GM12874 (cell line): ENCODE data around the gene ZBTB20.

Experiments
- CTCF ChIP-seq: IDR thresholded peaks from 2 replicates; pipeline ENCODE4 v1.5.1; 2011; ENCODE audit warnings: low read depth, mild to moderate bottlenecking, control low read depth, low read length, moderate library complexity; ENCODE audit not compliant: insufficient read depth

The ZBTB20 gene

GRCh38 chr3:114792159-114792918 lies 354.7 kb downstream of the ZBTB20 start:
- TF ChIP-seq CTCF = no peak

- TF ChIP-seq CTCF = no peak
These were observed 356.3 kb downstream of the ZBTB20 start for GRCh38 chr3:114790752-114791151.

GRCh38 chr3:114789803-114790202 lies 357.3 kb downstream of the ZBTB20 start:
- no peak for TF ChIP-seq CTCF

- TF ChIP-seq CTCF = no peak
These were observed 371.7 kb downstream of the ZBTB20 start for GRCh38 chr3:114775395-114775794.

- TF ChIP-seq CTCF = no peak
These were observed 376.2 kb downstream of the ZBTB20 start for GRCh38 chr3:114770874-114771273.

GRCh38 chr3:114764056-114764492 lies 383.0 kb downstream of the ZBTB20 start:
- TF ChIP-seq CTCF = no peak

GRCh38 chr3:114762144-114762543 lies 384.9 kb downstream of the ZBTB20 start:
- TF ChIP-seq CTCF = no peak
